Endodermal cell (in vitro differentiated cells): Measurements from ENCODE around the gene BPIFB2. TPM values are rescaled to one million over a fixed set of nuclear protein-coding genes. Genes with fewer than 3 reads are reported as not detected.

ENCODE experiments used
- DNase-seq: peaks from one replicate; pipeline ENCODE4 v3.0.0-alpha.2; 2017
- H3K27ac ChIP-seq: 2 replicates; pipeline ENCODE4 v1.5.1; 2013; ENCODE audit warnings: mild to moderate bottlenecking, low read depth, low read length, moderate library complexity
- H3K27me3 ChIP-seq: 2 replicates; pipeline ENCODE4 v1.6.1; 2013; ENCODE audit warnings: mild to moderate bottlenecking, low read length, moderate library complexity; ENCODE audit not compliant: insufficient read depth, control insufficient read depth, poor library complexity, severe bottlenecking
- H3K36me3 ChIP-seq: 2 replicates; pipeline ENCODE4 v1.7.0; 2013; ENCODE audit warnings: mild to moderate bottlenecking, low read length, moderate library complexity; ENCODE audit not compliant: control insufficient read depth, insufficient read depth
- H3K4me1 ChIP-seq: one replicate; pipeline ENCODE4 v1.7.0; 2013; ENCODE audit warnings: low read length; ENCODE audit not compliant: control insufficient read depth, insufficient read depth
- H3K4me3 ChIP-seq: 2 replicates; pipeline ENCODE4 v1.5.1; 2013; ENCODE audit warnings: mild to moderate bottlenecking, low read length, moderate library complexity
- H3K9ac ChIP-seq: 2 replicates; pipeline ENCODE4 v1.6.1; 2013; ENCODE audit warnings: mild to moderate bottlenecking, low read length, moderate library complexity; ENCODE audit not compliant: poor library complexity, severe bottlenecking; ENCODE audit errors: extremely low read depth
- H3K9me3 ChIP-seq: 2 replicates; pipeline ENCODE4 v1.6.1; 2013; ENCODE audit warnings: mild to moderate bottlenecking, low read length, moderate library complexity; ENCODE audit not compliant: control insufficient read depth
- H3K27ac Mint-ChIP-seq: 2 replicates; pipeline ENCODE4 v1.8.0; 2020; ENCODE audit warnings: mixed read lengths
- H3K27me3 Mint-ChIP-seq: 2 replicates; pipeline ENCODE4 v1.8.0; 2021; ENCODE audit warnings: mild to moderate bottlenecking, mixed read lengths; ENCODE audit not compliant: insufficient read depth
- H3K36me3 Mint-ChIP-seq: 2 replicates; pipeline ENCODE4 v1.8.0; 2020; ENCODE audit warnings: low read depth, mixed read lengths
- H3K4me1 Mint-ChIP-seq: 2 replicates; pipeline ENCODE4 v1.8.0; 2020; ENCODE audit warnings: mixed read lengths
- H3K4me3 Mint-ChIP-seq: 2 replicates; pipeline ENCODE4 v1.8.0; 2020; ENCODE audit warnings: mild to moderate bottlenecking, moderate library complexity, mixed read lengths
- H3K9me3 Mint-ChIP-seq: 2 replicates; pipeline ENCODE4 v1.8.0; 2020; ENCODE audit warnings: mild to moderate bottlenecking, mixed read lengths
- WGBS, 2 experiments: methylation state at CpG; one replicate each; pipeline versions ENCODE4 v1.1.5 to v1.1.7; 2013; ENCODE audit warnings: missing lambda C conversion rate in 2 of 2, mixed read lengths in 1 of 2; ENCODE audit not compliant: insufficient coverage in 1 of 2, insufficient read length in 1 of 2; 5-methylcytosine and 5-hydroxymethylcytosine counted together
- total RNA-seq, 2 donors: library from RNA; stranded (reverse); fragmentation: NEBNext Ultra II Directional in 1 of 2; extraction: Animal tissue kit (Norgen Biotek cat#: 25700) in 1 of 2; gene quantifications; 2 replicates in 1 of 2; 3 replicates in 1 of 2; pipeline ENCODE4 v1.2.1, GENCODE V29; 2021
- TF ChIP-seq, protein P1 (sequence below): fragments of 200-600 bp; sonication (generic); conservative IDR thresholded peaks from 2 replicates; pipeline ENCODE4 v1.5.0; 2021; ENCODE audit warnings: antibody characterized with exemption, mild to moderate bottlenecking

Gene BPIFB2
- total RNA-seq, 2 donors from 2014 or later = not detected

DNA sequence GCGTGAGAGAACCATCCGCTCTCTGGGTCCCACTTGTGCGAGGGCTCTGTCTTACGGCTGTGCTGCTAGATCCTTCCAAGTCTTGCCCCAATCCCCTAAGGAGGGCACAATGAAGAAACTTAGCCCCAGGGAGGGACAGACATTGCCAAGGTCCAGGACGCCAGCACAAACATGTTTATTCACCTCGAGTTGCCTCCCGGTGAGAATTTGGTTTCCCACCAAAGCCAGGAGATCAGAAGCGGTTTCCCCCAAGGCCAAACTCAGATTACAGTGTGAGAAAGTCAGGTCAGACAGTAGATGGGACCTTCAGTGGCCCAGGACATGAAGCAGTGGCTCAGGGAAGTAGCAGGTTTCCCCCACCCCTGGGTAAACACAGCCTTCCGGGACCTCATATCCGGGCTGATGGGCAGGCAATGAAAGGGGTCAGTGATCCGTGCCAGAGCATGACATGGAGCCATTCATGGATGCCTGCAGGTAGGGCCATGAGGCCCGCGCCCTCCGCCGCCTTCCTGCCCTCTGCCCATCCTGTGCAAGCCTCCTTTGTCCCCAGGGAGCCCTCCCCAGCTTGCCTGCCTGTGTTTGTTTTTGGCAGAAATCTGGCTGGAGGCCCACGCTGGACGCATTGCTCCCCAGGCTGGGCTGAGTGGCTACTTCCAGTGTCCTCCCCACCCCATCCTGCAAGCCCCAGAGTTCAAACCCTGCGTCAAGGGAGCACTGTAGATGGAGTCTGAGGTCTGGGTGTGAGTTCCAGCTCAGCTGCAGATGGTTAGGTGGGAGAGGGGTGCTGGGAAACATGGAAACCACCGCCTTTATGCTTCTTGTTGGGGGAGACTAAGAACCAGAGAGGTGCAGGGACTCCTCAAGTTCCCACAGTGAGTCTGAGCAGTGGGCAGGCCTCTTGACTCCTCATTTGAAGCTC lies 2.0 kb downstream of the BPIFB2 start:
- H3K4me3 Mint-ChIP-seq = no peak overlapping the region

DNA sequence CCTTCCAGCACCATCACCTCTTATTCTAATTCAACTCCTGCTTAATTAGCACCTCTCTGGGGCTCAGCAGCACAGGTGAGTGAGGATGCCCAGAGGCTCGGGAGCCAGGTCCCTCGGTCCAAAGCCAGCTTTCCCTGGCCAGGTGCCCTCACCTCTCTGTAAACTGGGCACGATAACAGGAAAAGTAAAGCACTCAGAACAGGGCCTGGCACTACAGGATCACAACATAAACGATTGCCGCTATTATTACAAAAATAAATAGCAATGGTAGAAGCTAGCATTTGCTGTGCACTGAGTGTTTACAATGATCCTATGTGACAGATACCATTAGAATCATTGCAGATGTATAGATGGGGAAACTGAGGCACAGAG lies 2.6 kb downstream of the BPIFB2 start:
- no peak overlapping the region for H3K4me3 Mint-ChIP-seq
- H3K36me3 ChIP-seq = no peaks in the 10 kb centered on the region
- no peaks in the 10 kb centered on the region for H3K36me3 Mint-ChIP-seq
- H3K4me1 ChIP-seq = peaks cover 2% of the 10 kb centered on the region
- H3K9me3 ChIP-seq = peaks cover 4% of the 10 kb centered on the region
- no peaks in the 10 kb centered on the region for H3K27me3 ChIP-seq
- TF ChIP-seq, protein P1, sequence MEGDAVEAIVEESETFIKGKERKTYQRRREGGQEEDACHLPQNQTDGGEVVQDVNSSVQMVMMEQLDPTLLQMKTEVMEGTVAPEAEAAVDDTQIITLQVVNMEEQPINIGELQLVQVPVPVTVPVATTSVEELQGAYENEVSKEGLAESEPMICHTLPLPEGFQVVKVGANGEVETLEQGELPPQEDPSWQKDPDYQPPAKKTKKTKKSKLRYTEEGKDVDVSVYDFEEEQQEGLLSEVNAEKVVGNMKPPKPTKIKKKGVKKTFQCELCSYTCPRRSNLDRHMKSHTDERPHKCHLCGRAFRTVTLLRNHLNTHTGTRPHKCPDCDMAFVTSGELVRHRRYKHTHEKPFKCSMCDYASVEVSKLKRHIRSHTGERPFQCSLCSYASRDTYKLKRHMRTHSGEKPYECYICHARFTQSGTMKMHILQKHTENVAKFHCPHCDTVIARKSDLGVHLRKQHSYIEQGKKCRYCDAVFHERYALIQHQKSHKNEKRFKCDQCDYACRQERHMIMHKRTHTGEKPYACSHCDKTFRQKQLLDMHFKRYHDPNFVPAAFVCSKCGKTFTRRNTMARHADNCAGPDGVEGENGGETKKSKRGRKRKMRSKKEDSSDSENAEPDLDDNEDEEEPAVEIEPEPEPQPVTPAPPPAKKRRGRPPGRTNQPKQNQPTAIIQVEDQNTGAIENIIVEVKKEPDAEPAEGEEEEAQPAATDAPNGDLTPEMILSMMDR = no peak
- H3K9ac ChIP-seq = no peak overlapping the region
- DNase-seq = no peak
- H3K27ac Mint-ChIP-seq = no peak overlapping the region
- peaks cover 6% of the 10 kb centered on the region for H3K27me3 Mint-ChIP-seq
- H3K4me1 Mint-ChIP-seq = peaks cover 16% of the 10 kb centered on the region
- H3K4me3 ChIP-seq = no peak overlapping the region
- peaks cover 3% of the 10 kb centered on the region for H3K9me3 Mint-ChIP-seq
- H3K27ac ChIP-seq = no peak overlapping the region
- WGBS, 2 experiments = 90 to 93% methylated on average over 5 of the region's 5 CpGs

More for the DNA sequence above, 2.0 kb downstream of the BPIFB2 start:
- TF ChIP-seq, protein P1 = no peak
- H3K36me3 Mint-ChIP-seq = no peaks in the 10 kb centered on the region
- H3K27ac Mint-ChIP-seq = no peak overlapping the region
- Histone ChIP-seq H3K27ac (no peak overlapping the region), H3K27me3 (no peaks in the 10 kb centered on the region), H3K36me3 (no peaks in the 10 kb centered on the region), H3K9me3 (peaks cover 5% of the 10 kb centered on the region), H3K4me1 (peaks cover 2% of the 10 kb centered on the region), H3K4me3 (no peak overlapping the region), H3K9ac (no peak overlapping the region)
- H3K27me3 Mint-ChIP-seq = no peaks in the 10 kb centered on the region
- 81 to 89% methylated on average over 14 to 19 of the region's 19 CpGs for WGBS, 2 experiments
- H3K4me1 Mint-ChIP-seq = peaks cover 10% of the 10 kb centered on the region
- no peak for DNase-seq
- H3K9me3 Mint-ChIP-seq = peaks cover 3% of the 10 kb centered on the region

DNA sequence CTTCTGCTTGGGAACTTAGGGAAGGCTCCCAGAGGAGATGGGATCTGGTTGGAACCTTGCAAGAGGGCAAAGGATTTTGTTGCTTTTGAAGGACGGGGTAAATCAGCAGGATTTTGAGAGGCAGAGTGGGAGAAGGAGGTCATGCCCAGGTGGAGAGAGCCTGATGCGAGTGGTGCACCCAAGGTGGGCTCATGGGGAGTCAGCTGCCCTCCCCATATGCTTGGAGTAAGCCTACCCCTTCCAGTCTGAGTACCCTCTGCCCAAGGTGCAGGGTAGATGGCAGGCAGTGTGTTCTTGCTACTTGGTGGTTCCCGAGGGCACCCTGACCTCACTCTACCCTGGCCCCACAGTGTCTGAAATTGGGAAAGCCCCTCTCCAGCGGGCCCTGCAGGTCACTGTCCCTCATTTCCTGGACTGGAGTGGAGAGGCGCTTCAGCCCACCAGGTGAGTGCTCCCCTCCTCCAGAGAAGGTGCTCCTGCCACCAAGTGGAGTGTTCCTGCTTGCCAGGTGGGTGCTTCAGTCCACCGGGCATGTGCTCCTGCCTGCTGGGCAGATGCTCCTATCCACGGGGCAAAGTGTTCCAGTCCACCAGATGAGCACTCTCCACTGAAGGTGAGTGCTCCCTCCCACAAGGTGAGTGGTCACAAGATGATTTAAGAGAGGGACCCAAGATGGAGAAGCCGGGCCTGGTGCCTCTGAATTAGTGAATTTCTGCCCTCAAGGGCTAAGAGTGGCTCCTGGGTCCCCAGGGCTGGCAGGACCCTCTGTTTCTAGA lies 3.4 kb downstream of the BPIFB2 start:
- TF ChIP-seq, protein P1 = no peak
- Histone ChIP-seq H3K36me3 (no peaks in the 10 kb centered on the region), H3K27ac (no peak overlapping the region), H3K4me3 (no peak overlapping the region), H3K9me3 (no peaks in the 10 kb centered on the region), H3K4me1 (peaks cover 2% of the 10 kb centered on the region), H3K9ac (no peak overlapping the region), H3K27me3 (no peaks in the 10 kb centered on the region)
- H3K27ac Mint-ChIP-seq = no peak overlapping the region
- no peaks in the 10 kb centered on the region for H3K9me3 Mint-ChIP-seq
- peaks cover 18% of the 10 kb centered on the region for H3K4me1 Mint-ChIP-seq
- 87 to 100% methylated on average over 3 to 8 of the region's 8 CpGs for WGBS, 2 experiments
- H3K27me3 Mint-ChIP-seq = peaks cover 12% of the 10 kb centered on the region
- DNase-seq = no peak
- H3K4me3 Mint-ChIP-seq = no peak overlapping the region
- no peaks in the 10 kb centered on the region for H3K36me3 Mint-ChIP-seq
